Sigmoid colon (tissue), 7 donors: ENCODE results near the gene ZPR1. TPM values are rescaled to one million over a fixed set of nuclear protein-coding genes. Genes with fewer than 3 reads are reported as not detected.

Experiments used
- DNase-seq: peaks from one replicate; pipeline ENCODE4 v3.0.0-alpha.2; 2019
- H3K27ac ChIP-seq, 4 donors: fragments of 200-600 bp; sonication (generic); one replicate each; pipeline ENCODE4 v1.5.1; 2016 to 2019; ENCODE audit warnings: mild to moderate bottlenecking in 1 of 4
- H3K27me3 ChIP-seq, 3 donors: fragments of 200-600 bp; sonication (generic); one replicate each; pipeline ENCODE4 v1.5.1; 2019; ENCODE audit warnings: mild to moderate bottlenecking in 1 of 3
- H3K36me3 ChIP-seq, 4 donors: fragments of 200-600 bp; sonication (generic); one replicate each; pipeline ENCODE4 v1.5.1; 2016 to 2019
- H3K4me1 ChIP-seq, 4 donors: fragments of 200-600 bp; sonication (generic); one replicate each; pipeline ENCODE4 v1.5.1; 2017 to 2019
- H3K4me3 ChIP-seq, 4 donors: fragments of 200-600 bp; sonication (generic); one replicate each; pipeline ENCODE4 v1.5.1; 2017 to 2019; ENCODE audit warnings: mild to moderate bottlenecking in 2 of 4, moderate library complexity in 1 of 4
- H3K9me3 ChIP-seq, 4 donors: fragments of 200-600 bp in 3 of 4; sonication (generic) in 3 of 4; one replicate each; pipeline versions ENCODE4 v1.5.1 to v1.6.1; 2013 to 2019
- EP300 ChIP-seq, 4 donors: sonication (generic); formaldehyde crosslinking; IDR thresholded peaks; one replicate each; pipeline ENCODE4 v1.6.1; 2017; ENCODE audit warnings: antibody characterized with exemption in 4 of 4
- POLR2A ChIP-seq, 2 donors: fragments of 450-650 bp; IDR thresholded peaks; one replicate each; pipeline ENCODE4 v1.6.1; 2016; ENCODE audit warnings: antibody characterized with exemption in 2 of 2, mild to moderate bottlenecking in 2 of 2, moderate library complexity in 2 of 2
- POLR2AphosphoS5 ChIP-seq, 4 donors: sonication (generic); formaldehyde crosslinking; IDR thresholded peaks; one replicate each; pipeline ENCODE4 v1.6.1; 2017; ENCODE audit warnings: antibody characterized with exemption in 4 of 4
- WGBS, 2 donors: extraction: QIAGEN DNeasy Blood & Tissue Kit; methylation state at CpG; one replicate each; pipeline ENCODE4 v1.1.7; 2013; 5-methylcytosine and 5-hydroxymethylcytosine counted together
- intact Hi-C: fragments of 100-400 bp; cut with DNase I; formaldehyde crosslinking; loops from one replicate; pipeline ENCODE4 v1.15.1; 2023
- polyA plus RNA-seq, 3 donors: library from polyadenylated mRNA; stranded (reverse); fragments of 200-250 nt; gene quantifications; one replicate each; pipeline ENCODE4 v1.2.3, GENCODE V29; 2013
- total RNA-seq, 4 donors: library from RNA; depleted of rRNA; stranded (reverse); fragments of >200 nt; gene quantifications; one replicate each; pipeline ENCODE4 v1.1.0, GENCODE V29; 2016
- TF ChIP-seq, protein P1 (sequence below), 4 experiments: fragments of 450-650 bp in 3 of 4; fragments of 200-600 bp in 1 of 4; IDR thresholded peaks; one replicate each; pipeline ENCODE4 v1.5.1; 2016 to 2019; ENCODE audit warnings: antibody characterized with exemption in 4 of 4, mild to moderate bottlenecking in 3 of 4, moderate library complexity in 2 of 4
- donor health status: healthy with polysubstance abuse.
- donor health status: Bipolar disorder and iron deficiency.
- donor health status: healthy.

ZPR1 gene
- total and polyA plus RNA-seq, 7 donors = 14.7 to 28.6 (median 17.3) TPM

DNA sequence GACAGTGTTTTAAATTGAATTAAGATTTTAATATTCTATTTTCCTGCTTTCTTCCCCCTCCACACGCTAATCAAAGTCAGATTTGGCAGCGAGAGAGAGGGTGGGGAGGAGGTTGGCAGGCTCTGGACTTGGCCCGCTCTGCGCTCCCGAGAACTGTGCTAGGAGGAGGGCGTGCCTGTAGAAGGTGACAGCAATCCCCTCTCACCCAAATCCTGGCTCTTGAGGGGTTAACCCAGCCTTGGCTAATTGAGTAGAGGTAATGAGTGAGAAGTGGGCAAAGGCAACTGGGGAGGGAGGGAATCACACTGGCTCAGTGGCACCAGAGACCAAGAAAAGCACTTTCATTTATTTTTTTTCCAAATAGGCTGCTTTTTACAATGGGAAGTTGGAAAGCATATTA is 57.2 kb downstream of the ZPR1 start:
- intact Hi-C loops = no loop called here
- no peaks in the 10 kb centered on the region for H3K36me3 ChIP-seq
- H3K9me3 ChIP-seq = no peaks in the 10 kb centered on the region
- no peak for DNase-seq
- no peak overlapping the region for H3K27ac ChIP-seq
- 16 to 57% methylated on average over 6 of the region's 6 CpGs for WGBS, 2 donors
- peaks cover 0 to 31% (median 6%) of the 10 kb centered on the region in 3 donors for H3K27me3 ChIP-seq
- TF ChIP-seq POLR2A (IDR thresholded peaks at IDR 0.05) = no peak
- TF ChIP-seq POLR2AphosphoS5 (IDR thresholded peaks at IDR 0.05) = no peak
- TF ChIP-seq, protein P1, sequence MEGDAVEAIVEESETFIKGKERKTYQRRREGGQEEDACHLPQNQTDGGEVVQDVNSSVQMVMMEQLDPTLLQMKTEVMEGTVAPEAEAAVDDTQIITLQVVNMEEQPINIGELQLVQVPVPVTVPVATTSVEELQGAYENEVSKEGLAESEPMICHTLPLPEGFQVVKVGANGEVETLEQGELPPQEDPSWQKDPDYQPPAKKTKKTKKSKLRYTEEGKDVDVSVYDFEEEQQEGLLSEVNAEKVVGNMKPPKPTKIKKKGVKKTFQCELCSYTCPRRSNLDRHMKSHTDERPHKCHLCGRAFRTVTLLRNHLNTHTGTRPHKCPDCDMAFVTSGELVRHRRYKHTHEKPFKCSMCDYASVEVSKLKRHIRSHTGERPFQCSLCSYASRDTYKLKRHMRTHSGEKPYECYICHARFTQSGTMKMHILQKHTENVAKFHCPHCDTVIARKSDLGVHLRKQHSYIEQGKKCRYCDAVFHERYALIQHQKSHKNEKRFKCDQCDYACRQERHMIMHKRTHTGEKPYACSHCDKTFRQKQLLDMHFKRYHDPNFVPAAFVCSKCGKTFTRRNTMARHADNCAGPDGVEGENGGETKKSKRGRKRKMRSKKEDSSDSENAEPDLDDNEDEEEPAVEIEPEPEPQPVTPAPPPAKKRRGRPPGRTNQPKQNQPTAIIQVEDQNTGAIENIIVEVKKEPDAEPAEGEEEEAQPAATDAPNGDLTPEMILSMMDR (IDR thresholded peaks at IDR 0.05) = no peak
- TF ChIP-seq EP300 (IDR thresholded peaks at IDR 0.05) = no peak
- no peaks in the 10 kb centered on the region for H3K4me1 ChIP-seq
- no peak overlapping the region for H3K4me3 ChIP-seq

DNA sequence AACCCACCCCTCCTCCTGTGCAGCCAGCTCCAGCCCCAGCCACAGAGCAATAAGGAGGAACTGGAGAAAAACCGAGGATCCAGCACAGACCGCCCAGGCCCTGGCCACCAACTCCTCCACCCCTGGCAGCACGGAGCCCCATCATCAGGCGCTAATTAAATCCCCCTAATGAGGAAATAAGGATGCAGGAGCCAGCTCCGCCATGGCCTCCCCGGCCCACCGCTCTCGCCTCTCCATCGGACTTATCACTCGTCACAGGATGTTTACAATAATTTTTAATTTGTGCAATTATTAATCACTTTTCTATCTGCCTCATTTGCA is 57.6 kb downstream of the ZPR1 start:
- Histone ChIP-seq H3K27ac (no peak overlapping the region), H3K4me3 (no peak overlapping the region), H3K4me1 (no peaks in the 10 kb centered on the region), H3K27me3 (peaks cover 0 to 35% (median 6%) of the 10 kb centered on the region in 3 donors), H3K9me3 (no peaks in the 10 kb centered on the region), H3K36me3 (no peaks in the 10 kb centered on the region)
- no peak for DNase-seq
- intact Hi-C loops = no loop called here
- WGBS, 2 donors = 62 to 86% methylated on average over 10 of the region's 10 CpGs
- no peak for TF ChIP-seq POLR2A (IDR thresholded peaks at IDR 0.05)
- TF ChIP-seq, protein P1 (IDR thresholded peaks at IDR 0.05) = no peak
- no peak for TF ChIP-seq EP300 (IDR thresholded peaks at IDR 0.05)
- no peak for TF ChIP-seq POLR2AphosphoS5 (IDR thresholded peaks at IDR 0.05)

DNA sequence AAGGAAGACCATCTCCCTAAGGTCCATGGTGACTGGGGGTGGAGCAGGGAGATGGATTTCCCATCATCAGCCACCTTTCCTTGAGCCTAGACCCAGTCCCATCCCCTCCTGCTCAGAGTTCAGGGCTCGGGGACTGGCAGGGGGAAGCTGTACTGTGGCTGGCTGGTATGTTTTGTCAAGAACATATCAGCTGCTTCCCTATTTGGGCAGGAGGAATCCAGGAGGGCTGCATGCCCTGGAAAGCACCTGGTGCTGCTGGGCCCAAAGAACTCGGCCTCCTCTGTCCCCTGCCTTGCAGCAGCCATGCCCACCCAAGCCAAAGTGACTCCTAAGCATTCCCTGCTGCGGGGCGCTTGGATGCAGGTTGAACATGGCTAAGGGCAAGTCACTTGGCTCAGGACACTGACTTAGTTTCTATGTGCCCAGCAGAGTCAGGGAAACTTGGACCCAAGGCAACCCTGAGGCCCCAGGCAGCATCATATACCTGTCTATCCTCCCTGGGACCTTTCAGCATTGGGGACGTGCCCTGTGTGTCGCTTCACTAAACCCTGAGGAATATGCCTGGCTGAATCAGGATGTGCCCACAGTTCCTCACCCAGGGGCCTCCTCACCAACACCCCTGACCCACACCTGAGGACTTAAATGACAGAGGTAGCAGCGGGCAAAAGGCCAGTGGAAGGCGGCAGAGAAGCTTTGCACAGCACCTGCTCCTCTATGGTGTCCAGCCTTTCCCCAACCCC is 58.2 kb downstream of the ZPR1 start:
- peaks cover 0 to 38% (median 6%) of the 10 kb centered on the region in 3 donors for H3K27me3 ChIP-seq

DNA sequence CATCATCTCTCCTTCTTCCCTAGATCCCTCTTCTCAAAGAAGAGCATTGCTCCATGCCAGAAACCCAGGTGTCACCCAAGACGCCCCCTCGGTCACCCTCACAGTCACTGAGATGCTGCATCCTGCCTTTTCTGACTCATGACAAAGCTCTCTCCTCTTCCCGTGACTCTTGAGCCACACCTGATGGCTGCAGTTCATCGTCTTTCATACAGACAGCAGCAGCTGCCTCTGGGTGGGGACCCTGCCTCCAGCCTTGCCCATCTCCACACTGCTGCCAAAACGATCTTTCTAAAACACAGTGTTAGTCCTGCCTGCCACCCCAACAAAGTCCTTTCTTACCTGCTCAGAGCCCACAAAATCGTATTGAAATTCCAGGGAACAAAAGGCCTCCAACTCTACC is 59.8 kb downstream of the ZPR1 start:
- H3K9me3 ChIP-seq = no peaks in the 10 kb centered on the region
- peaks cover 0 to 38% (median 6%) of the 10 kb centered on the region in 3 donors for H3K27me3 ChIP-seq
- DNase-seq = no peak
- TF ChIP-seq POLR2AphosphoS5 (IDR thresholded peaks at IDR 0.05) (no peak), EP300 (IDR thresholded peaks at IDR 0.05) (no peak), POLR2A (IDR thresholded peaks at IDR 0.05) (no peak)
- no peak overlapping the region for H3K4me3 ChIP-seq
- H3K27ac ChIP-seq = no peak overlapping the region
- intact Hi-C loops = no loop called here
- H3K36me3 ChIP-seq = no peaks in the 10 kb centered on the region
- 65 to 78% methylated on average over 6 of the region's 6 CpGs for WGBS, 2 donors
- H3K4me1 ChIP-seq = no peaks in the 10 kb centered on the region

More for the DNA sequence above, 58.2 kb downstream of the ZPR1 start:
- H3K4me3 ChIP-seq = no peak overlapping the region
- intact Hi-C loops = no loop called here
- TF ChIP-seq EP300 (IDR thresholded peaks at IDR 0.05) = no peak
- TF ChIP-seq POLR2AphosphoS5 (IDR thresholded peaks at IDR 0.05) = no peak
- no peak for TF ChIP-seq POLR2A (IDR thresholded peaks at IDR 0.05)
- TF ChIP-seq, protein P1 (IDR thresholded peaks at IDR 0.05) = no peak
- H3K4me1 ChIP-seq = no peaks in the 10 kb centered on the region
- H3K27ac ChIP-seq = no peak overlapping the region
- H3K9me3 ChIP-seq = no peaks in the 10 kb centered on the region
- DNase-seq = no peak
- WGBS, 2 donors = 86 to 89% methylated on average over 8 of the region's 8 CpGs
- H3K36me3 ChIP-seq = no peaks in the 10 kb centered on the region

DNA sequence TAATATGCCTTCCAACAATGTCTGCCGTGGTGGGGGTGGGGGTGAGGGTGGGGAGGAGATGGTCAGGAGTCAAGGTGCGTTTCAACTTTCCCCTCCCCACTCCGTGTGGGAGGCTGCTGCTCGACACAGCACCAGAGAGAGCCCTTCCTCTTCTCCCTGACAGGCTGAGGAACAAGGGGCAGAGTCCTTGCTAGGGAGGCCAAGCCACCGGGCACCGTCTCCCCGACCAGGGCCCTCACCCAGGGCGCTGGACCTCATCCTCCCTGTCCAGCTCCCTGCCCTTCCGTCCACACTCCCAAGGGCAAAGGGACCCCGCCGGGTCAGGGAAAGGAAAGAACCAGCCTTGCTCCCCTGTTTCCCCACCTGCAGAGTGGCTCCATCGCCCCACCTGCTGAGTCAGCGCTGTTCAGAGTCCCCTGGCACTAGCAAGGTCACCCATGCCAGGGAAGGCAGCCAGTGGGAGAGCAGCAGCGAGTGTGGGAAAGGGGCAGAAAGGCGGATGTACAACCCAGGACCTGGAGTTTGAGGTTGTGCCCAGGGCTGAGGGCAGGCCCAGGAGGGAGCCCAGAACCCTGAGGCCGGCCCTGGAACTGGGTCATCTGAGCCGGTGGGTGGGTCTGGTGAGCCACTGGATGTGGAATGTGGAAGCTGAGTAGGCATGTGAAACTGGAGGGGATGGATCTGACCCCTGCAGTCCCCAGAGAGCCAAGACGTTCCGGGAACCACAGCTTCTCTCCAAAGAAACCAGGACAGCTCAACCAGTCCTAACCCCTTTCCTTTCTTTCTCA is 62.2 kb downstream of the ZPR1 start:
- no peak for DNase-seq
- Histone ChIP-seq H3K4me1 (no peaks in the 10 kb centered on the region), H3K27ac (no peak overlapping the region), H3K27me3 (peaks cover 0 to 24% (median 5%) of the 10 kb centered on the region in 3 donors), H3K9me3 (no peaks in the 10 kb centered on the region), H3K4me3 (no peak overlapping the region), H3K36me3 (no peaks in the 10 kb centered on the region)
- 71 to 76% methylated on average over 19 of the region's 19 CpGs for WGBS, 2 donors
- intact Hi-C loops = no loop called here
- TF ChIP-seq POLR2AphosphoS5 (IDR thresholded peaks at IDR 0.05) = no peak
- TF ChIP-seq POLR2A (IDR thresholded peaks at IDR 0.05) = no peak
- TF ChIP-seq, protein P1 (IDR thresholded peaks at IDR 0.05) = no peak
- TF ChIP-seq EP300 (IDR thresholded peaks at IDR 0.05) = no peak
